GM18868 (cell line): ENCODE results near the gene EFCAB12.
A peak's percentile ranks its signal among the peaks of the same experiment; 100 is the strongest.
"Not testable (repeated sequence)": the region's sequence is repeated elsewhere in the genome, so short reads cannot be mapped to it uniquely, and the experiment has no call there.

ENCODE experiments used
- ATAC-seq: cut with Tn5 transposase; IDR thresholded peaks from one replicate; pipeline ENCODE4 v1.9.1; 2021; ENCODE audit warnings: mild to moderate bottlenecking, moderate library complexity; ENCODE audit not compliant: unreplicated experiment

EFCAB12 gene

DNA sequence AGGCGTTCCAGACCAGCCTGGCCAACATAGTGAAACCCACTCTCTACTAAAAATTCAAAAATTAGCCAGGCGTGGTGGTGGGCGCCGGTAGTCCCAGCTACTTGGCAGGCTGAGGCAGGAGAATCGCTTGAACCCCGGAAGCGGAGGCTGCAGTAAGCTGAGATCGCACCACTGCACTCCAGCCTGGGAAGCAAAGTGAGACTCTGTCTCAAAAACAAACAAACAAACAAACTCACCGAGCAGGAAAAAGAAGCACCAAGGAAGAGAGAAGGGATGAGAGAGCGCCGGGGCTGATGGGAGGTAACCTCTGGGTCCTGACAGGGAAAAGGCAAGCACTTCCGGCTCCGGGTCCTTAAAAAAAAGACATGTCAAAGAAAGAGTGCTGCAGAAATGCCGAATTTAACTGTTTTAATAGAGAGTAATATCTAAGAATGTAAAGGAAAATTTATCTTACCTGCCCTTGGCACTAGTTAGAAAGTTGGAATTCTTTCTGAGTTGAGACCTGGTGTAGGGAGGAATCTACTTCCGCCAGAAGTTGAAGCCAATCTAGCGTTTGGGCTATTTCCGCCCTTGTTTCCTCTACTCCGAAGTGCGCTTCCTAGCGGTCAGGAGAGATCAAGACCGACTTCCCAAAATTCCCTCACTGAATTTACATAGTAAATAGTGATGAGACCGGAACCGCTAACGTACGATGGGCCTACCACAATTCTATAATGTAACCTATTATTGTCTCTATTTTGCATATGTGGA lies 29.1 kb downstream of the EFCAB12 start:
- peak; percentile 83 for ATAC-seq

DNA sequence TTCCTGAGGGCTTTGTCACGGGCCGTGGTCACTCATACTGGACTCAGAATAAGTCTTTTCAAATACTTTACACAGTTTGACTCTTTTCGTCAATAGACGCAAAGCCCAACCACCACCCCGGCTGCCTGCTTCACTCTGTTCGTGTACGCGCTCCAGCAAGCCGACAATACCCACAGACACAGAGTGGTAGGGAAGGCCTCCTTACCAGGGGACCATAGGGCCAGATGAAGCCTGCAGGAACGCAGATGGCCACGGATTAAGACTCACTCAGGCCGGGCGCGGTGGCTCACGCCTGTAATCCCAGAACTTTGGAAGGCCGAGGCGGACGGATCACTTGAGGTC lies 29.7 kb downstream of the EFCAB12 start:
- no peak for ATAC-seq

DNA sequence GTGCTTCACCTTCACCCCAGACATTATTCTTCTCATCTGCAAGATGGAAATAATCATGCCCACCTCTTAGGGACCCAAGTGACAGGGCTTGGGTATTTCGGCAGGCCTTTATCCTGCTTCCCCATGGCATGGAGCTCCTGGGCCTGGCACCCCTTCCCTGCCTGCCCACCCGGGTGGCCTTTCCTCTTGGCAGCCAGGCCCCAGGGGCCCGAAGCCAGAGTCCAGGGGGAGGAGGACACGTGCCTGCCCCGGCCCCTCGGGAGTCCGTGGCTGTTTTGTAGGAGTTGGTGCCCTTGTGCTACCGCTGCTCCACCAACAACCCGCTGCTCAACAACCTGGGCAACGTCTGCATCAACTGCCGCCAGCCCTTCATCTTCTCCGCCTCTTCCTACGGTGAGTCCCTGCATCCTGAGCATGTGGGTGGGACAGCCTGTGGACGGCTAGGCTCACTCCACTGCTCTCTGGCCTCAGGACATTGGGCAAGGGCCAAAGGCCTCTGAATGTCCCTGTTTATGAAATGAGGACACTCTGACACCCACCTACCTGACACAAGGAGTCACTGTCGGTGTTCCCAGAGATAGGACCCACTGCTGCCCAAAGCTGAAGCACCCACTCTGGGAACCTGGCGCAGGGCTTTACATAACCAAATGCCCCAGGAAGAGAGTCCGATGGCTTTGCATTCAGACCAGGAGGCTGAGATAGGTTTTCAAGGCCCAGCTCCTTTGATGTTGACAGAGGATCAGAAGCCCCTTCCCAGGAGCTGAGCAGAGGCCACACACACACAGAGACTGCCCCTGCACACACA lies 34.5 kb downstream of the EFCAB12 start:
- not testable (repeated sequence) for ATAC-seq

DNA sequence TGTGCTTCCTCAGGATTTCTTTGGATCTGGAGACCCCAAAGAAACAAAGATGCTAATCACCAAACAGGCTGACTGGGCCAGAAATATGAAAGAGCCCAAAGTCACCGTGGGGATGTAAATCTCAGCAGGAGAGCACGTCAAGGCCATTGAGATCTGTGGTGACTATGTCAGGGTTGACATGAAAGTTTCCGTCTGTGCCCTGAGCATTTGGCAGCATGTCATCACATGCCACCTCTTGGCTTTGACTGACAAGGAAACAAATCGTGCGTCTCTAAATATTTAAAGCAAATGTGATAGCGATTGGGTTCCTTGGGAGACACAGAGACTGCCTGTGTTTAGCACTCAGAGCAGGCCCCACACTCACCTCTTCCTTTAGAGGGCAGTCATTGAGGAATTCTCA lies 35.2 kb downstream of the EFCAB12 start:
- no peak for ATAC-seq

DNA sequence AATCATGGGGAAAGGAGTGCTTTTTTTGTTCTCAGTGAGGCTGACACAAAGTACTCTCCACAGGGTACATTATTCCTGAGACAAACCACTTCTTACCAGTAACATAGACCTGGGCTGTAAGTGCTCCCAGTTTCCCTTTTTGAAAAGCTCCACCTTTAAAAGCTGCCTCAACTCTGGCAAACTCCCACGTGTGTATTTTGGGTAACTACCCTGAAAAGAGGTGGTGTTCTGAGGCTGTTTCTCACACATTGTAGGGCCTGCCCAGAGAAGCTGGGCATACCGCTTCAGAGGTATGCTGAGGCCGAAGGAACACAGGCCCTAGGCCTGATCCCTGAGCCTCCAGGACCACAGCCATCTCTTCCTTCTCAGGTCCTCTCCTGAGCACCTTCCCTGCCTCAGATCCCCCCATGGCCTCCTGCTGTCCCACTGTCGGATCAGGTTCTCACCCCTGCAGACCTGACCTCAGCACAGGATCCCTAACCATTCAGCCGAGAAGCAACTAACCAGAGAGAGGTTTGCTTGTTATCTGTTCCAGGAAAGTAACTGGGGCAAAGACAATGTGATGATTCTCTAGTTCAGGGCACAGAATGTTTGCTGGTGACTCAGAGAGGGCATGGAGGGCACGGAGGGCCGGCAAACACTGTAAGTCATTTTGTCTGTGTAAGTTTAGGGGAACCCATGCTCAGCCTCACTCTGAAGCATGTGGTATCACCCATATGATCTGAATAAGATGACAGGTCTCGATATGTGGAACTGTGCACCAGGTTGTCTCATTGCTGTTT lies 36.1 kb downstream of the EFCAB12 start:
- ATAC-seq = not testable (repeated sequence)

DNA sequence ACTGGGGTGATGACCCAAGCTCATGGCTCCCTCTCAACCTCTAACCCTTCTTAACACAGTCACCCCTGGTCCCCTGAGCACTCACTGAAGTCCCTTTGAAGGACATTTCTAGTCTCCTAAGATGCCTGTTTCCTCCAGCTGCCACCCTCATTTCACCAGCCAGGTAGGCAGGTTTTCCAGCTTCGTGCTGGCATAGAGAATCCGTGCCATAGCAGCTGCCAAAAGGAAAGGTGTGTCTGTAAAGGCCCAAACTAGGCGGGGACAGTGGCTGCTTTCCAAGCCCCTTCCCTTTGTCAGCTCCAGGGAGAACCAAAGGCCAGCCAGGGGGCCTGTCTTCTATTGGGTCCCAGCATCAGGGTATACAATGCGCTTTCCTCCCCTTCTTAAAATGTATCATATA lies 36.9 kb downstream of the EFCAB12 start:
- ATAC-seq = not testable (repeated sequence)

DNA sequence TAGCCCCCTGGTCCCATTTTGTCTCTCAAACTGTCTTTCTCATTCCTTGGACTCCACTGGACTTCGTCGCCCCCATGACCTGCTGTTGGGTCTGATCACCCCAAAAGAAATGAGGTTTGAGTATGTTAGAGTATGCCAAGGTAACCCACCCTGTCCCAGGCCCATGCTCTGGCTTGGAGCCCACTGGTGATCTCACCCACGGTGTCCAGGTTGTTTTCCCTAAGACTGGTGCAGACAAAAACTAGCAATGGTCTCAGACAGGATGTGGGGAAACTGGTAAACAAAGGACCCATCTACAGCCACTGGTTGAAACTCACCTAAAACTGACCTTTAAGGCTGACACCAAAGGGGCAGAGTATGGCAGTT lies 38.9 kb downstream of the EFCAB12 start:
- ATAC-seq = no peak

DNA sequence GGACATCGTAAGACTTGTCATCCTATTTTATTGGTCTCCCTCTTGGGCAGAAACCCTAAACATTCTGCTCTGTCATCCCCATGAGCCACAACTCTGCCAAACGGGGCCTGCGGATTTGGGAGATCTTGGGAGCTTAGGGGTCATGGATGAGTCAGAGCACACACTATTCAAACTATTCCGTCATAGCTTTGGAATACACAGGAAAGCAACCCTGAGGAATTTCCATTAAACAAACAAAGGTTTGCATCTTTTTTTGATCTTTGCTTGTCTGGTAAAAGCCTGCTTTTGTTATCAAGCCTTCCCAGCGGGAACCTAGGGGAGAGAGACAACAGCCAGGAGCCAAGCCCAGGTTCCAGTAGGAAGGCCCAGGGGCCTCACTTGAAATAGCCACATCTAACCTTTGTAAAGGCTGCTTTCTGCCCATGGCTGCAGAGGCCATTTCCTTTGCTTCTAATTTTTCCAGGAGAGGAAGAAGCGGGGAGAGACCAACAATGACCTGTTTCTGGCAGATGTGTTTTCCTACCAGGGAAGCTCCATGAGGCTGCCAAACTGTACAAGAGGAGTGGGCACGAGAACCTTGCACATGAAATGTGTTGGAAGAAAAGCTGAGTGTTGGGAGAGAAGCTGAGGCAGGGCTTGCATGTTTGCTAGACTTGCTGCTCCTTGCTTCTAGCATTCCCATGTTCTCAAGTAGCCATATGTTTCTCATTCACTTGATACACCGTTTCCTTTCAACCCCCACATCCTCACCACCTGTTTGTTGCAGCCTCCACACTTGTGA lies 39.5 kb downstream of the EFCAB12 start:
- ATAC-seq = not testable (repeated sequence)

DNA sequence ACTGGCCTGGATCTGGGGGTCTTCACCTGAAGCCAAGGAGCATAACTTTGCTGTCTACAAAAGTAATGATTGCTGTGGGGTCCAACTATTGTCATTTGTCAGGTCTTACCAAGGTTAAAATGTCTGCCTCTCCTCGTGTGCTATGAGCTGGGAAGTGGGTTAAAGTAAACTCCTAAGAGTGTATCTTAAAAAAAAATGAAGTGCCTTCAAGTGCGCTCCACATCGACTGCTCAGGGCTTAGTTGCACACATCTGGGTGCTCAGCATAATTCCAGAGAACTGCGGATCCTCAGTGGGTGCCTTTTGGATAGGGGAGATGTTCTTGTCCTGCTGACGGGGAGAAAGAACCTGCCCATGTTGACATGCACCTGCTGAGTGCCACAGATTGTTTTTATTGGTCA lies 40.9 kb downstream of the EFCAB12 start:
- ATAC-seq = no peak

DNA sequence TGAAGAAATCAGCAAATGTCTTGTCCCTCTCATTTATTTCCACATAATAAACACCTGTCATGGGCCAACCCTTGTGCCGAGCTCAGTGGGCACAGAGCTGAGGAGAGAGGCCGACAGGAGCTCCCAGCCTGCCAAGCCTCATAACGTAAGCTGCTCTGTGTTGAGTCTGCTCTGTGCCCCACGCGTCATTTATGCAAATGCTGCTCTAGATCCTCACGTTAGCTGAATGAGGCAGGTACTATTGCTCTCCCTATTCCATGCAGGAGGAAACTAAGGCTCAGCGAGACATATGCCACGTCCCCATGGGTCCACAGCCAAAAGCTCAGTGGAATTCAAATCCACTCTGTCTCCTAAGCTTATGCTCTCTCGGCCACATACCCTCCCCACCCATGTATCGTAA lies 41.5 kb downstream of the EFCAB12 start:
- ATAC-seq = no peak

DNA sequence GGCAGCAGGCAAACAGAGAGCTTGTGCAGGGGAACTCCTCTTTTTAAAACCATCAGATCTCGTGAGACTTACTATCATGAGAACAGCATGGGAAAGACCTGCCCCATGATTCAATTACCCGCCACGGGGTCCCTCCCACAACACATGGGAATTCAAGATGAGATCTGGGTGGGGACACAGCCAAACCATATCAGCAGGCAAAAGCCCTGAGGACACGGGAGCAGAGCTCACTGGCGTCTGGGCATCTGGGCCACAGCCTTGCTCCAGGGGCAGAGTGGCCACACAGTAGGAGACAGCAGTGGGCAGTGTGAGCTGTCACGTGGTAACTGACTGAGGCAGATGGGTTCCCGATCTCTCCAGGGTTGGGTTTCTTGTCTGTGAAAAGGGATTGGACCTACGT lies 42.9 kb downstream of the EFCAB12 start:
- ATAC-seq = not testable (repeated sequence)

DNA sequence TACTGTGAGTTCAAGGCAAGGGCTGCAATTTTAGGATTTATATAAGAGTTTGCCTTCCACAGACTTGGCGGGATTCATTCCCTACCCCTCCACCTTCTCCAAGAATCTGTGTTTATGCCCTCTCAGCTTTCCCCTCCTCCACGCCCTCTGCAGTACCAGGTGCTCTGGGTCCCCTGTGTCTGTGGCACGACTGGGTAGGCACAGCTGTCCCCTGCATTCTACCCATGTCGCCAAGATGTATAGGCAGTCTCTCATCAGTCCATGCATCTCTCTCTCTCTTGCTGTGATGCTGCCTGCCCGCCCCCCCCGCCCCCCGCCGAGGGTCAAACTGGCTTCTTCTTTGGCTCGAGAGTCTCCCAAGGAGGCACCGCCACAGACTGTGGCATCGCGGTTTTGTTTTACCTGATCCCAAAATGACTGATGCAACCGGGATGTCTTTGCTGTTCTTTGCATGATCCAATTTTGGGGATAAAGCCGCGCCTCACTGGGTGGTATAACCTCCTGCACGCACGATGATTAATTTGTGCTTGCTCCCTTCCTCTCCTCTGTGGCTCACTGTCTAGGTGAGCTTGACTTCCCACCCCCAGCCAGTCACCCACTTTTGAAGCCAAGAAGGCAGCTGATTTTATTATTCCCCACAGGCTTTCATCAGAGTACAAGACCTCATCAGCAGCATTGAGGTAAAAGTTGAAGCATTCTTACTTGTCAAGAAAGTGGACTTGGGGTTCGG lies 43.7 kb downstream of the EFCAB12 start:
- ATAC-seq = no peak

DNA sequence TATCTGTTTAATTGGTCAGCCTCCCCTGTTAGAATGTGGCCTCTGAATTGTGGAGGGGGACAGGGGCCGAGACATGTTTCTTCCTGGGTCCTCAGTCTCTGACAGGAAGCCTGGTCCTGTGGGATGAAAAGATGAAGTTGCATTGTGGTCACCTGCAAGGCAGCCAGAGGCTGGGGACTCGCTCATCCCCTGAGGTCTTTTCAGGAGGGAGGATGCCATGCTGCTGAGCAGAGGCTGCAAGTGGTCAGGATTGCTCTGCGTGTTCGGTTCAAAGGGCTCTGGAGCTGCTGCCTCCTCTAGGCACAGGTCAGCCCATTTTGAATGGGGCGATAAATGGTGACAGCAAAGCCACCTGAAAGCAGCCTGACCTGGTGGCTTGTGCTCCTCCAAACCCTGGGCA lies 44.3 kb downstream of the EFCAB12 start:
- not testable (repeated sequence) for ATAC-seq

DNA sequence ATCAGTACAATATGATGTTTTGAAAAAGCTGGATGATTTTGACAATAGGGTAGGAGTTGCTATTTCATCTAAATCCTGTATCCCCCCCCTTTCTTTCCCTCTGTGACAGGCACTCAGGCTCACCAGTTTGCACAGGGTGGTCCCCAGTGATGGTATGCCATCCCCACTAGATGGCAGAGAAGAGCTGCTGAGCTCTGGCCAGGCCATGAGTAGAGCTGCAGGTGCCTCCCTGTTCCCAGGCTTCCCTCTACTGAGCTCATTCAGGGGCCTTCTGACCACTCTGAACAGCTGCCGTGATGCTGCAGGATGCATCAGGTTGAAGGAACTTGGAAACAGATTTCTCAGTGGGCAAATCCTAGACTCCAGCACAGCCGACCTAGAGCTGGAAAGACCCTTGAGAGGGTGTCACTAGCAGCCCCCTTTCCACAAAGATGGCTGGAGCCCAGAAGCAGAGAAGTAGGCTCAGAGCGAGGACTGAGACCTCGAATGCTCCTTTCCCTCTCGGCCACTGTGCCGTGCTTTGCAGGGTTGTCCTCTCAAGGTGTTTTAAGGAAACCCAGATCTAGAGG lies 45.1 kb downstream of the EFCAB12 start:
- peak; percentile 91 for ATAC-seq

DNA sequence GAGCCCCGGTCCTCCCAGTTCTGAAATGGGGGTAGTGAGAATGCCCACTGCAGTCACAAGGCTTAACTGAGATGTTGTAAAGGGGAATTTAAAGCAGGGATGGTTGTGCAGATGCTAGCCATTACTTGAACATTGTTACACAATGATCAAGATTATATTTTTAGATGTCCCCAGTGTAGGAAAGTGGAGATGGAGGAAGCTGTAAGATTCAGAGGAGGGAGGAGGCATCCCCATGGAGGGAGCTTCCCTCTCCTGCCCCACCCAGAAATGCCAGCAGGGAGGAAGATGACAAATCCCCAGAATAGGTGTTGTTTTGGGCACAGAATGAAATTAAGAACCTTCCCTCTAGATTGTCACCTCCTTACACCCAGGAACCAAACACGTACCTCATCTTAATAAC lies 46.1 kb downstream of the EFCAB12 start:
- ATAC-seq = no peak

DNA sequence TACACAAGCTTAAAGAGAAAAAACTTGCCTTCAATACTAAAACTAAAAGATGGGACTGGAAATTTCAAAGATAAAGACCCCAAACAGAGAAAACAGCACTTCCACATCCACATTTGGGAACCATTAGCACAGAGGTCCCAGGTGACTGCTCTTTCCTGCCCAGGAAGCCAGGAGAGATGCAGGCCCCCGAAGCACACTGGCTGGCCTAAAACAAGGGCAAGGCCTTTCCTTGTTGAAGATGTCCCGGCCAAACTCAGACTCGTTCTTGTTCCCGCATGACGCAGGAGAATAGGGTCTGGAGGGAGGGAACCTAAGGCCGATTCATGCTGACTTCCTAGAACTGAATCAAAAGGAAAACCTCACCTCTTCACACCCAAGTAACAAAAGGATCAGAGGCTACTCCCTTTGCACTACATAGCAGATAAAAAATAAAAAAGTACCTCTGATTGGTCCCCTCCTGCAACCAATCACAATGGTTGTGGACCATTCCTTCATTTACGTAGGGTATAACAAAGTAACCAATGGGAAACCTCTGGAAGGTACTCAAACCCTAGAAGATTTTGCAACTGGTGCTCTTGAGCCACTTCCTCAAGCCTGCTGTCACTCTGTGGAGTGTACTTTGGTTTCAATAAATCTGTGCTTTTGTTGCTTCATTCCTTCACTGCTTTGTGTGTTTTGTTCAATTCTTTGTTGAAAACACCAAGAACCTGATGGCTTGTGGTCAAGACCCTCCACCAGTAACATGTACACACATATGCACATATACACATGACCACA lies 48.7 kb downstream of the EFCAB12 start:
- no peak for ATAC-seq

DNA sequence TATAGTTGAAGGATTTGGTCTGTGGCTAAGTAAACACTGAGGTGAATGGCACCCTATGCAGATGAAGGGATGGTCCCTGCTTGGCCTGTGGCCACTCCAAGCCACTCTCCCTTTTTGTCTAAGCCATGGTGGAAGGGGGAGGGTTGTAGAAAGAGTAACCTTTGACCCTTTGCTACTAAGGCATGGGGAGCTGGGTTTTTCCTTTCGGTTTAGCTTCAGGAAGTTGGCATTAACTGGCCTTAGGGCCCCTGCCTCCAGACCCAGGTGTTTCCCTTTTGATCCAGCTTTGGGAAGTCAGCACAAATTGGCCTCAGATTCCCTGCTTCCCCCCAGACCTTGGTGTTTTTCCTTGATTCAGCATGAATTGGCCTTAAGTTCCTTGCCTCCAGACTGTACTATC lies 49.5 kb downstream of the EFCAB12 start:
- no peak for ATAC-seq

DNA sequence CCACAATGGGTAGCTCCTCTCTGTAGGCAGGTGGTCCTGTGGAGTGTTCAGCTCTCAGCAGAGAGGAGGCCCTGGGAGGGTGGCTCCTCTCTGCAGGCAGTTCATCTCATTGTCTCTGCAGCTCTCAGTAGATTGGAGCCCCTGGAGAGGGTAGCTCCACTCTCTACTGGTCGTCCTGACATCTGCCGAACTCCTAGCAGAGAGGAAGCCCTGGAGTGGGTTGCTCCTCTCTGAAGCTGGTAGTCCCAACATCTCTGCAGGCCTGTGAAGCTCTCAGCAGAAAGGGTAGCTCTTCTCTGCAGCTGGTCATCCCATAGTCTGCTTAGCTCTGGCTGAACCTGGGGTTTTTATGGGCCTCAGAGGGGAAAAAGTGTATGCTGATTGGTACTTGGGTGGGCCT lies 50.8 kb downstream of the EFCAB12 start:
- no peak for ATAC-seq

DNA sequence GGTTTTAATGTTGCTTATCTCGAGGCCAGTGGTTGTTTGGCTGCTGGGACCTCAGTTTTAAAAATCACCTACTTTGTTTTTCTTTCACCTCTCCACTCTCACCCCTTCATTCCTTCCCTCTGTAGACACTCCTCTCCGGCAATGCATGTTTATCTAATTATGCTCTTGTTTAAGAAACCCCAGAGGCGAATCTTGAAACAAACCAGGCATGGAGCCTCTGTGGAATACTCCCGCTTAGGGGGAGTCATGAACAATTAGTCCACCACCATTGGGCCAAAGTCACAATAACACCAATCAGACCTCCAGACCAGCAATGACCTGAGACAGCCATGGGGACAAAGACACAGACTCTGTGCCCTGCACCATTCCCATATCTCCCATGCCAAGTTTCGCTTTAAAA lies 53.3 kb downstream of the EFCAB12 start:
- ATAC-seq = no peak
